ENCODE data around the gene RBFOX2. TPM values are rescaled to one million over a fixed set of nuclear protein-coding genes. Genes with fewer than 3 reads are reported as not detected.

The RBFOX2 gene
- total and polyA plus RNA-seq, 2 donors from 2014 or later: 17.2 to 68.6 TPM

GRCh38 chr22:35819421-35819820, 209.2 kb downstream of the RBFOX2 start:
- intact Hi-C loops (cut with DNase I): no loop called here
- Histone ChIP-seq H3K27ac (ENCODE audit: low read depth in 2 of 2, low read length in 2 of 2) (no peak overlapping the region), H3K27me3 (ENCODE audit: control insufficient read depth, insufficient read depth, low read length) (no peaks in the 10 kb centered on the region), H3K4me1 (ENCODE audit: control insufficient read depth in 2 of 3, insufficient read depth in 2 of 3, low read depth in 1 of 3, low read length in 3 of 3) (peaks cover 0 to 3% (median 0%) of the 10 kb centered on the region in 3 donors), H3K9ac (ENCODE audit: low read length in 3 of 3) (no peak overlapping the region), H3K36me3 (ENCODE audit: control insufficient read depth in 2 of 3, insufficient read depth in 3 of 3, low read length in 3 of 3) (no peaks in the 10 kb centered on the region), H3K4me3 (ENCODE audit: low read length in 3 of 3) (no peak overlapping the region), H3K9me3 (ENCODE audit: control insufficient read depth in 2 of 3, insufficient read depth in 1 of 3, low read length in 3 of 3) (no peaks in the 10 kb centered on the region)
- no peak for FAIRE-seq
- TF ChIP-seq CTCF (IDR thresholded peaks at IDR 0.05; ENCODE audit: borderline replicate concordance, extremely low read depth, insufficient read depth): no peak
- DNase-seq: no peak

GRCh38 chr22:35818897-35819296, 209.7 kb downstream of the RBFOX2 start:
- H3K4me1 ChIP-seq (ENCODE audit: control insufficient read depth in 2 of 3, insufficient read depth in 2 of 3, low read depth in 1 of 3, low read length in 3 of 3): peaks cover 0 to 3% (median 0%) of the 10 kb centered on the region in 3 donors
- H3K27me3 ChIP-seq (ENCODE audit: control insufficient read depth, insufficient read depth, low read length): no peaks in the 10 kb centered on the region
- no peak overlapping the region for H3K4me3 ChIP-seq (ENCODE audit: low read length in 3 of 3)
- FAIRE-seq (no peak), DNase-seq (no peak)
- H3K36me3 ChIP-seq (ENCODE audit: control insufficient read depth in 2 of 3, insufficient read depth in 3 of 3, low read length in 3 of 3): no peaks in the 10 kb centered on the region
- no peaks in the 10 kb centered on the region for H3K9me3 ChIP-seq (ENCODE audit: control insufficient read depth in 2 of 3, insufficient read depth in 1 of 3, low read length in 3 of 3)
- no peak for TF ChIP-seq CTCF (IDR thresholded peaks at IDR 0.05; ENCODE audit: borderline replicate concordance, extremely low read depth, insufficient read depth)
- H3K9ac ChIP-seq (ENCODE audit: low read length in 3 of 3): no peak overlapping the region
- intact Hi-C loops (cut with DNase I): no loop called here
- H3K27ac ChIP-seq (ENCODE audit: low read depth in 2 of 2, low read length in 2 of 2): no peak overlapping the region

GRCh38 chr22:35812600-35812999, 216.0 kb downstream of the RBFOX2 start:
- peaks cover 3 to 7% (median 6%) of the 10 kb centered on the region in 3 donors for H3K36me3 ChIP-seq (ENCODE audit: control insufficient read depth in 2 of 3, insufficient read depth in 3 of 3, low read length in 3 of 3)
- H3K4me3 ChIP-seq (ENCODE audit: low read length in 3 of 3): no peak overlapping the region
- TF ChIP-seq CTCF (IDR thresholded peaks at IDR 0.05; ENCODE audit: borderline replicate concordance, extremely low read depth, insufficient read depth): no peak
- H3K27ac ChIP-seq (ENCODE audit: low read depth in 2 of 2, low read length in 2 of 2): no peak overlapping the region
- intact Hi-C loops (cut with DNase I): no loop called here
- no peak for DNase-seq
- H3K27me3 ChIP-seq (ENCODE audit: control insufficient read depth, insufficient read depth, low read length): no peaks in the 10 kb centered on the region
- FAIRE-seq: no peak
- H3K9me3 ChIP-seq (ENCODE audit: control insufficient read depth in 2 of 3, insufficient read depth in 1 of 3, low read length in 3 of 3): peaks cover 0 to 3% (median 0%) of the 10 kb centered on the region in 3 donors
- H3K9ac ChIP-seq (ENCODE audit: low read length in 3 of 3): no peak overlapping the region
- no peaks in the 10 kb centered on the region for H3K4me1 ChIP-seq (ENCODE audit: control insufficient read depth in 2 of 3, insufficient read depth in 2 of 3, low read depth in 1 of 3, low read length in 3 of 3)

- no peak overlapping the region for H3K4me3 ChIP-seq (ENCODE audit: low read length in 3 of 3)
- no peaks in the 10 kb centered on the region for H3K4me1 ChIP-seq (ENCODE audit: control insufficient read depth in 2 of 3, insufficient read depth in 2 of 3, low read depth in 1 of 3, low read length in 3 of 3)
- DNase-seq (no peak), FAIRE-seq (no peak)
- no peaks in the 10 kb centered on the region for H3K27me3 ChIP-seq (ENCODE audit: control insufficient read depth, insufficient read depth, low read length)
- H3K9me3 ChIP-seq (ENCODE audit: control insufficient read depth in 2 of 3, insufficient read depth in 1 of 3, low read length in 3 of 3): peaks cover 0 to 3% (median 0%) of the 10 kb centered on the region in 3 donors
- H3K27ac ChIP-seq (ENCODE audit: low read depth in 2 of 2, low read length in 2 of 2): no peak overlapping the region
- TF ChIP-seq CTCF (IDR thresholded peaks at IDR 0.05; ENCODE audit: borderline replicate concordance, extremely low read depth, insufficient read depth): no peak
- peaks cover 3 to 7% (median 6%) of the 10 kb centered on the region in 3 donors for H3K36me3 ChIP-seq (ENCODE audit: control insufficient read depth in 2 of 3, insufficient read depth in 3 of 3, low read length in 3 of 3)
- no peak overlapping the region for H3K9ac ChIP-seq (ENCODE audit: low read length in 3 of 3)
- intact Hi-C loops (cut with DNase I): no loop called here
These were observed 217.0 kb downstream of the RBFOX2 start for GRCh38 chr22:35811670-35812069.
